NCI-H510A treated with DMSO at 0.1 percent for 48 hours (cell line): Measurements from ENCODE around the gene VPS8.
"Not testable (repeated sequence)": the region's sequence is repeated elsewhere in the genome, so short reads cannot be mapped to it uniquely, and the experiment has no call there.

Experiments used
- DNase-seq: peaks from one replicate; lab custom pipeline; 2025; lab: John Stamatoyannopoulos, UW

The VPS8 gene

DNA sequence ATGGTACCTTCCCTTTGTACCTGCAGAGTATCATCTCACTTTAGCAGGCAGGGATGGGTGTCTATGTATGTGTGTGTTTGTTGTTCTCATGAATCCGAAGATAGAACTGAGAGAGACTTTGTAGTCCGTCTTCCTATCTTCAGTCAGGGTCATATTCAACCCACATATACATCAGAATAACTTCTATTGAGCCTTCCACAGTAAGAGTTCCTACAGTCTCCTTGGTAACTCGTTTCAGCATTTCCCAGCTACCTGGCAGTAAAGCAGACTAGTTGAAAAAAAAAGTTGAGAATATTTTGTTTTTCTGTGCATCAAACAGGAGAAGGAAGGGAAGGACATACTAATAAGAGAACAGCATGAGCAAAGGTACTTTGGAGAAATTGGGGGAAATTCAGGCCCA, 106.8 kb downstream of the VPS8 start:
- no peak for DNase-seq

DNA sequence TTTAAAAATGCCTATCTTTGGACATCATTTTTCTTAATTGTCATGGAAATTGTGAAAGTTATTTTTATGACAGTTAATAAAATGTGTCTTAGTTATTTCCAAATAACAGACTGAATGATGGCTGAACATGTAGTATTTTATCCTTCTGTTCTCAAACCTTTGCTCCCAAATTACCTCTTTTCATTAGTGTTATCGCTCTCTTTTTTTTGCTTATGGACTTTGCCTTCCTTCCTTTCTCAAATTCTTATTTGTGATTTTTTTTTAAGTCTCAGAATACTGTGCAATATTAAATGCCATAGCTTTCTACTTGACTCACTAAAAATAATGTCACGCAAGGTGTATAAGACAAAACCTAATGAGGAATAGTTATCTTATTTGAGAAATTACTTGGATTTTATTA, 107.7 kb downstream of the VPS8 start:
- DNase-seq = no peak

DNA sequence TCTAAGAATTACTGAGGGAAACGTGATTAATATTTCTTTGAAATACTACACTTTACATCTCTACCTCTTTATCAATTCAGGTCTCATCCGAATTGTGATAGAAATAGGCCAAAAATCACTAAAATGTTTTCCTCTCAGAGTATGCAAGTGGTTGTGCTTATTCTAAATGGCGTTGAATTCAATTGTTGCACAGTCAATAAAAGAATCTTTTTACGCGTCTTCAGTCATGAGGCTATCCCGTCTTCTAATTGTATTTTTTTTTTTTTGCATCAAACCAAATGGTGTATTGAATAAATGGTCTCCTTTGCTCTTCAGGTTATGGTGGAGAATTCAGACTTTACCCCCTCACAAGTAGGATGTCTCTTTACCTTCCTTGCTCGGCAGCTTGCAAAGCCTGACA, 112.6 kb downstream of the VPS8 start:
- DNase-seq = no peak

DNA sequence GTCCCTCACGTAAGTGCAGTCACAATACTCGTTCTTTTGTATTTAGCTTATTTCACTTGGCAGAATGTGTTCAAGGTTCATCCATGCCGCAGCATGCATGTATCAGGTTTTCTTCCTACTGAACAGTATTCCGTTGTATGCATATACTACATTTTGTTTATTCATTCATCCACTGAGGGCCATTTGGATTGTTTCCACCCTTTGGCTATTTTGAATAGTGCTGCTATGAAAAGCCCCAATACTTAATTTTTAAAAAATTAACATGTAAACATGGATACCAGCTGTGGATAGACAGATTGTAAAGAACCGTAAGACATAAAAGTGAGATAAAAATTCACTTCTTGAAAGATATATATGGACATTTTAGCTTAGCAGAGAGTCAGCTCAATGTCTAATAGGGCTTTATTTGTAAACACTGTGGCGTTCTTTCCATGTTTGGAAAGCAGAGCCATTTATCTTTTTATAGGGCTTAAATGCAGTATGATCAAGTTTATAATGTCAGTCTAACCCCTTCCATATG, 115.9 kb downstream of the VPS8 start:
- DNase-seq = peak; percentile 30

DNA sequence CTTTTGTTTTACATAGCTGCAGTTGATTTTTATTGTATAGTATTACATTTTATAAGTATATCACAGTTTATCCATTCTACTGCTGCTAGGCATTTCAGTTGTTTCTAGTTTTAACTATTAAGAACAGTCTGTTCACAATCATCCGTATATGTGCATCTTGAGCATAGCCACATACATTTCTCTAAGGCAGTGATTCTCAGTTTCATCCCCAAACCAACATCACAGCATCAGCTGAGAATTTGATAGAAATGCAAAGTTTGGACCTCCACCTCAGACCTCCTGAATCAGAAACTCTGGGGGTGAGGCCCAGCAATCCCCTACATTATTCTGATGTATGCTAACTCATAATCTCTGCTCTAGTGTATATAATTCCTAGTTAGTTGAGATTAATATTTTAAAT, 120.8 kb downstream of the VPS8 start:
- no peak for DNase-seq

DNA sequence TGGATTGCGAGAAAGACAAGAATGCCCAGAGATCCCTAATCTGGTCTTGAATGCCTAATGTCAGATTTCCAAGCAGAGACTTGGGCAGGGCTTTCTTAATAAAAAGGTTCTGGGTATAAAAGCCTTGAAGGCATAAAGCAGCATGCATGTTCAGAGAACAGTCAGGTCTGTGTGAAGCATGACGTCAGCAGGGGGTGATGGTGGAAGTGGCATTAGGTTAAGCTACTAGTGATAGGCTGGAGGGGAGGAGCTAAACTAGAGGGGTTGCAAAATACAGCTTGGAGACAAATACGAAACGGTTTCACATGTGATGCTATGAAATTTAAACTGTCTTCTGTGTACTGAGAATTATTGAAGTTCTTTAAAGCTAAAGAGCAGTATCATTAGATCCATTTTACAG, 125.6 kb downstream of the VPS8 start:
- DNase-seq = no peak

DNA sequence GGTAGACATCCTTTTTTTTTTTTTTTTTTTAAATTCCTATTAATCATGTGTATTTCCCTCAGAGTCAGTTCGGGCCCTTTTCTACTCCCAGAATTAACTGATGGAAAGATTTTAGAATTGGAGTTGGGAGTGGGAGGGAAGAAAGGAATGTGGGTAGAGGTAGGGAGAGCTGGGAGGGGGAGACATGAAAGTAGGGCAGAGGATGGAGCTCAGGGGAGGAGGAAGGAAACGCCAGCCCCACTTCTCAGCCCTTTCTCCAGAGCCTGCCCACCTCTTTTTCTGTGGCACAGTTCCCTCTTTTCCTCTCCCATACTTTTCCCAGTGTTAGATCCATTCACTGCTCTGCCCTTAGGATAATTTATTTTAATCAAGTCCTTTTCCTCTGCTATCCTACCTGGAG, 129.4 kb downstream of the VPS8 start:
- no peak for DNase-seq

DNA sequence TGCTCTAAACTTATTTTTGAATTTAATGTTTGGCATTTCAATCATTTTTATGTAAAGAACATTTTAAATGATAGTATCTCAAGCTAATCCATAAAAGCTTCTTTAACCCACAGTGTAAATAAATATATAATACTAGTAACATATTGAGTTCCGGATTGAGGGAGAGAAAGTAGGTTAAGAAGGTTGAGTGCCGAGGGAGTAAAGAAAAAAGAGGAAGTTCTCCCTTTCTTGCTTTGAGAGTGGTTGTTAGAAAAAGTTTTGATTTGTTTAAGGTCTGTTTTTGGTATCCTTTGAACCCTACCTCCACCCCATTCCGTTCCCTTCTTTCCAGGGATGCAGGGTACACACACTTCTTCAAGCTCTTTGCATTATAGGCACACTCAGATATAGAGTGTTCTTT, 130.8 kb downstream of the VPS8 start:
- no peak for DNase-seq

DNA sequence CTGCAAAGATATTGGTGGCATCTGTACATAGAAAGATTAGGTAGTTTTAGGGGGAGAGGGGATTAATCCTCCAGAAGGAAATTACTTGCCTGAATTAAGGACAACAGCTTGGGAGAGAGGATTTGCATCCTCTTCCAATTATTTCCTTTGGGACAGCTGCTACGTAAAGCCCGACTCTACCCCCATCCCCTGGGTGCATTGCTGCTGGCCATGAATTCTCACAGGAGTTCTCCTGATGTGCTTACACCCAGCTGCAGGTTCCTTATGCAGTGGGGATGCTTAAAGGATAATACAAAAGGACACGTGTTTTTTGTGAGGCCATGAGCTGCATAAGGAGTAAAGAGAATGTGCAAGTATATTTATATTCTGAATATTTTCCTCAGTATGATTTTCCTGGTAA, 132.3 kb downstream of the VPS8 start:
- DNase-seq = no peak

DNA sequence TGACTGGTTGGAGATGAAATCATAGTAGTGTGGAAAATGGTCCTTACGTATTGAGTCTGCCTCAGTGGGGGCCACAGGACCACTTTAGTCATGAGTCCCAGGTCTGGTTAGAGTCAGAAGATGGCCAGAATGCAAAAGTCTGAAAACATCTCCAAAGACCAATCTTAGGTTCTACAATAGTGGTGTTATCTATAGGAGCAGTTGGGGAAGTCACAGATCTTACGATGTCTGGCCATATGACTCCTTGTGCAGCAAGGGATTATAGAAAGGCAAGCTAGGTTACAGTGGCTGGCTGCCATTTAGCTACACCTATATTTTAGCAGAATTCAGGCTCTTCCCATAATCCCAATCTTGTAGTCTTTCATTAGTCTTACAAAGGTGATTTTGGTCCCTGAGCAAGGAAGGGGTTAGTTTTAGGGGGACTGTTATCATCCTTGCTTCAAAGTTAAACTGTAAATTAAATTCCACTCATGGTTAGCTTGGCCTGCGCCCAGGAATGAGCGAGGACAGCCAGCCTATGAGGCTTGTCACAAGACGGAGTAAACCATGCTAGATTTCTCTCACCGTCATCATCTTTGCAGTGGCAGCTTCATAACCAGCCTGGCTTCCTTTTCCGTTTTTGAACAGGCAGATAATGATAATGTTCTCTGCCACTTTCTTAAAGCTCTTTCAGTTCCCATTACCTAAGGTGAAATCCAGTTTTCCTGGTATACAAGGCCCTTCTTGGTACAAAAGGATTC, 134.1 kb downstream of the VPS8 start:
- DNase-seq = no peak

DNA sequence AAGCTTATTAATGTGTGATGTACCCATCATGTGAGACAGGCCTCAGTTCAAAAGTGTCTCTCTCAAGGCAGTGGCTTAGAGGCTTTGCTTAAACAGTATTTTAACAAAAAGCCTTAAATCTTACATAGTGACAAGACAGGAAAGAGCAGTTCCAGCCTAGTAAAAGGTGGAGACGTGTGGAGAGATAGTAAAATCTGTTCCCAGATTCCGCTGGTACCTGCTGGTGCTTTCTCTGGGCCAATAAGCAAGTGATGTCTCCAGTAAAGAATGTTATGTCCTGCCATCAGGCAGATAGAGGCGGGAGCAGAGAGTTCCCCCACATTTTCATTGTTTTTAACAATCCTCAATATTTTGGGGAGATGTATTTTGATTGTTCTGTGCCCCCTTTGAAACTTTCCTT, 135.0 kb downstream of the VPS8 start:
- no peak for DNase-seq

DNA sequence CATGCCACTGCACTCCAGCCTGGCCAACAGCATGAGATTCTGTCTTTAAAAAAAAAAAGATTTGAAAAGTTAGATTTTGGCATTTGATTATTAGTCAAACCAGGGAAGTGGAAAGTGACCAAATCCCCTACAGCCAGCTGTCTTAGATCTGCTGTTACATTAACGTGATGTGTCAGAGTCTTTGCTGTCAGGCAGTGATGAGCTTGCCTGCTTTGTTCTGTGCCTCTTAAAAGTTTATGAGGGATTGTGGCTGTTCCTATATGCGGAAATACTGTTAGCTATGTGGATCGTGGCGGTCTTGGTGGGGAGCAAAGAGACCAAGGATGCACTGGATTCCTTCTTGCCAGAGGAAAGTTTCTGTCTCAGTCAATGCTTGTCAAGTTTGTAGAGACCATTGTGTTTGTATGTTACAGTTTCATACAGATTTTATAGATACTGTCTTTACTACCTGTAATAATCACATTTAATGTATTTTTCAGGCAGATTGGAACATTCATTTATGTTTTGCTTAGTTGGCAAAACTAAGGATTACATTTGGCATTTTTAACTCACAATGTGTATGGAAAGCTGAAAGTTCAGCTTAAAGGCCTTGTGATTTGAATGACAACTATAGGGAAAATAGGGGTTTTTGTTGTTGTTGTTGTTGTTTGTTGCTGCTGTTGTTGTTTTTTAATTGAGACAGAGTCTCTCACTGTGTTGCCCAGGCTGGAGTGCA, 137.4 kb downstream of the VPS8 start:
- no peak for DNase-seq

DNA sequence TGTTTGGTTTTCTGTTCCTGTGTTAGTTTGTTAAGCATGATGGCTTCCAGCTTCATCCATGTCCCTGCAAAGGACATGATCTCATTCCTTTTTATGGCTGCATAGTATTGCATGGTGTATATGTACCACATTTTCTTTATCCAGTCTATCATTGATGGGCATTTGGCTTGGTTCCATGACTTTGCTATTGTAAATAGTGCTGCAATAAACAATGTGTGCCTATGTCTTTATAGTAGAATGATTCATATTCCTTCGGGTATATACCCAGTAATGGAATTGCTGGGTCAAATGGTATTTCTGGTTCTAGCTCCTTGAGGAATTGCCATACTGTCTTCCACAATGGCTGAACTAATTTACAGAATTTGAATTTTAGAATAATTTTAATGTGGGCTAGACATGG, 138.8 kb downstream of the VPS8 start:
- not testable (repeated sequence) for DNase-seq

DNA sequence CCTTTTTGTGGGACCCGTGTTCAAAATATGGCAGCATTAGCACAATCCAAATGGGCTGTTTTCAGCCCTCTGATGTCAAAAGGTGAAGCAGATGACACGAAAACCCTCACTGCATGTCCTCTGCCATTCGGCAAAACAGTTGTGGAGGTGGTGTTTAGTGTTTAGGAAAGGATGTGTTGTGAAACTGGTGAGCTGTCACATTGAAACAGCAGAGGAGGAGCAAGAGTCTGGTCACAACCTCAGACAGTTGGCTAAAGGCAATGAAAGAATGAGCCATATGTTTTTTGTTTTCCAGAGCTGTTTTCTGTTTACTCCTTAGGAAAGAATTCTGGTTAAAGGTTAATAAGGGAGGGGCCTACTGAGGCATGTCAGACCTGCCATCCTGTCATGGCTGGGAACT, 140.7 kb downstream of the VPS8 start:
- DNase-seq = no peak

DNA sequence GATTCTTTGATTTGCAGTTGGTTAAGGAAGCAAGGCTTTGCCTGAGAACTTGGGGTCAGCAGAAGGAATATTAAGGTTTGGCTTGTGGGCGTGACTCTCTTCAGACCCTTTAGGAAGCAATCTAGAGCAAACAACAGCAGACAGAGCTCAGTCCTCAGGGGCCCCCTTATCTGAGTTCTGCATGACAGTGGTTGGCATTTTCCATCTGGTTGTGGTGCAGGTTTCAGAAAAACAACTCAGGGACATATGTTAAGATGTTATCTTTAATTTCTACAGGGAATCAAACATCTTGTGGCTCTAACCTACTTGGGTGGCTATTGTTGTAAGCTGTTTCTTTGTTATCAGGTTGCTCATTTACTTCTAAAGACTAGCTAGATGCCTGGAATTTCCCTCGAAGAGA, 141.4 kb downstream of the VPS8 start:
- DNase-seq = no peak

DNA sequence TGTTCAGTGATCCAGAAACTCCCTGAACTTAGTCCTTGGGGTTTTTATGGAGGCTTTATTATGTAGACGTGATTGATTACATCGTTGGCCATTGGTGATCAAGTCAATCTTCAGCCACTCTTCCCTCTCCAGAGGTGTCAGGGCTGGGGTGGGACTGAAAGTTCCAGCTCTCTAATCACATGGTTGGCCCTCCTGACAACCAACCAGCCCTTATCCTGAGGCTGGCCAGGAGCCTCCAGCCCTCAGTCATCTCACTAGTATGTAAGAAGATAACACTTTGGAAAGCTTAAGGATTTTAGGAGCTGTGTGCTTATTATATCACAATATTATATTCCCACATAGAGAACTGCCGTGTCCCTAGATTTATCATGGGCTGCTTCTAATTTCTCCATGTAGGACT, 142.3 kb downstream of the VPS8 start:
- DNase-seq = no peak

DNA sequence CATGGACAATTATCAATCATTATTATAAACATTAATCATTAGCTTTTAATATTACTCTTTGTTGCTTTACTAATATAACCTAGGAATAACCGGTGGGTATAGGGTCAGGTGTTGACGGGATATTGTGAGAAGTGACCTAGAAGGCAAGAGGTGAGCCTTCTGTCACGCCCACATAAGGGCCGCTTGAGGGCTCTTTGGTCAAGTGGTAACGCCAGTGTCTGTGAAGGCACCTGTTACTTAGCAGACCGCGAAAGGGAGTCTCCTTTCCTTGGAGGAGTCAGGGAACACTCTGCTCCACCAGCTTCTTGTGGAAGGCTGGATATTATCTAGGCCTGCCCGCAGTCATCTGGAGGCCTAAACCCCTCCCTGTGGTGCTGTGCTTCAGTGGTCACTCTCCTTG, 142.9 kb downstream of the VPS8 start:
- not testable (repeated sequence) for DNase-seq

DNA sequence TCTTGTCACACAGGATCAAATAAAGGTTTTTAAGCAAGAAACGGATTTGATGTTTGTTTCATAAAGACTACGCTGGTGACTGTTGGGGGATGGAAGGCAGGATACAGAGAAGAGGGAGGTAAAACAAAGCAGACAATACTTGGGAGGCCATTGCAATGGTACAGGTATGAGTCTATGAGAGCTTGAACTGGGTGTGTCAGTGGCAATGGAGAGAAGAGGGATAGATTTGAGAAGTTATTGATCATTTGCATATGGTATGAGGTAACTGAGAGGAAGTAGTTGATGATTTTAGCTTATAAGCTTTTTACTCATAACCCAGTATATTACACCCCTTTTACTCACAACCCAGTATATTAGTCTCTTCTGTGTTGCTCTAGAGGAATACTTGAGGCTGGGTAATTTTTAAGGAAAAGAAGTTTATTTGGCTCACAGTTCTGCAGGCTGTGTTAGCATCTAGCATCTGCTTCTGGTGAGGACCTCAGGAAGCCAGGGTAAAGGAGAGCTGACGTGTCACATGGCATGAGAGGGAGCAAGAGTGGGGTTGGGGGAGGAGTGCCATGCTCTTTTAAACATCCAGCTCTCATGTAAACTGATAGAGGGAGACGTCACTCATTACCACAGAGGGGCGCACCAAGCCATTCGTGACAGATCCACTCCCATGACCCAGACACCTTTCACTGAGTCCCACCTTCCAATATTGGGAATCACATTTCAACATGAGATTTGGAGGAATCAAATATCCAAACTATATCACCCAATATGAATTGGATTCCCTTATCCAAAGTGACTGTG, 153.9 kb downstream of the VPS8 start:
- DNase-seq = no peak

DNA sequence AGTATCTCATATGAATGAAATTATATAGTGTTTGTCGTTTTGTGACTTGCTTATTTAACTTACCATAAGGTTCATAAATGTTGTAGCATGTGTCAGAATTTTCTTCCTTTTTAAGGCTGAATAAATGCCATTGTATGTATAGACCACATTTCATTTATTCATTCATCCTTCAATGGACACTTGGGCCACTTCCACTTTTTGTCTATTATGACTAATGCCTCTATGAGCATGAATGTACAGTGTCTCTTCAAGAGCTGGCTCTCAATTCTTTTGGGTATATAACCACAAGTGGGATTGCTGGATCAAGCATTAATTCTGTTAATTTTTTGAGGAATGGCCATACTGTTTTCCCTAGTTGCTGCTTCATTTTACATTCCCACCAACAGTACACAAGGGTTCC, 156.1 kb downstream of the VPS8 start:
- DNase-seq = no peak

DNA sequence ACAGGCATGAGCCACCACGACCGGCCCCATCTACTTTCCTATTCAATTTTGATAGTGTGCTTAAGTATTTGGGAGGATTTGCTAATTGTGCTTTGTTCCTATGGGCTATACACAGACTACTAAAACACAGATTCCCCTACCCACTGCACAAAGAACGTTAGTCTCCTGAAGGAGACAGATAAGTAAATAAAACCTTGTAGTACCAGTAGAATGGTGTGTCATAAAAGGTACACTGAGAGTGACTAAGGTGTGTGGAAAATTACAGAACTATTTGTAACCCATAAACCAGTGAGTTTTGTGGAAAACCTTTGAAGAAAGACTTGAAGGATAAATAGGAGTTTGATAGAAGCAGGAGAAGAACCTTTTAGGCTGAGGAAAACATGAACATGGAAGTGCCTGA, 158.2 kb downstream of the VPS8 start:
- no peak for DNase-seq

DNA sequence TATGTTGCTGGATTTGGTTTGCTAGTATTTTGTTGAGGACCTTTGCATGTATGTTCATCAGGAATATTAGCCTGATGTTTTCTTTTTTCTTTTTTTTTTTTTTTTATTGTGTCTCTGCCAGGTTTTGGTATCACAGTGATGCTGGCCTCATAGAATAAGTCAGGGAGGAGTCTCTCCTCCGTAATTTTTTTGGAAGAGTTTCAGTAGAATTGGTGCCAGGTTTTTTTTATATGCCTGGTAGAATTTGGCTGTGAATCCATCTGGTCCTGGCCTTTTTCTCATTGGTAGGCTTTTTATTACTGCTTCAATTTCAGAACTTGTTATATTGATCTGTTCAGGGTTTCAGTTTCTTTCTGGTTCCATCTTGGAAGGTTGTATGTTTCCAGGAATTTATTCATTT, 165.8 kb downstream of the VPS8 start:
- no peak for DNase-seq

DNA sequence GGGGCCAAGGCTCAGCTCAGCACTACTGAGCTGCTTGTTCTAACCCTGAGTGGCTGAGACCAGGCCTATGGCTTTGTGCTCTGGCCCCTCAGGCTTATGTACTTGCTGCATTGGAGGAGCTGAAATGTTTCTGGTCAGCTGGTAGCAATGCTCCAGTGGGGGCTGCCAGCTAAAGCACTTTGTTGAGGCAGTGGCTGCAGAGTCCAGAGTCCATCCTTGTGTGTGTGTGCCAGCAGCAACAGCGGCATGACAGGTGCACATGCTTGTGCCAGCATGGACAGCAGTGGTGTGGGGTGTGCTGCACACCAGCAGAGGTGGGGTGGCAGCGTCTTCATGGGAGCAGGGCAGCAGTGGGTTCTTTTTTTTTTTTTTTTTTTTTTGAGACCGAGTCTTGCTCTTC, 169.1 kb downstream of the VPS8 start:
- no peak for DNase-seq

DNA sequence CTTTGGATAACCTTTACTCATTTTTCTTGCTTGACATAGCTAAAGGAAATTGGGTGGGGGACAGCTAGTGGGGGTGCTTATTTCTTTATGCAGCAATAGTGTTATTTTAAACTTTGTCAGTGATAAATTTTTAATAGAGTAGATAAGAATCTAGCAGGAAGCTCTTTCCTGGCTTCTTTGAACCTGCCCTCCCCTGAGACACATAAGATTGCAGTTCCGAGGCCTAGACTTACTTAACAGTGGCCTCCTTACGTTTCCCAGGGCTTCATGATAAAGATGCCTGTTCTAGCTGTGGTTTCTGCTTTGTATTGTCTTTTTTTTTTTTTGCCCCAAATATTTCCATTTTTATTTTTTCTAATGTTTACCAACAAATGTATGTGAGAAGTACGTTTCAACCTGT, 170.1 kb downstream of the VPS8 start:
- no peak for DNase-seq
